GM19099 (cell line): ENCODE measurements around the gene SDC4.

Experiments
- POLR2A ChIP-seq: IDR thresholded peaks from 3 replicates; pipeline ENCODE4 v1.6.1; 2011; ENCODE audit warnings: low read depth; ENCODE audit not compliant: insufficient read length; ENCODE audit errors: extremely low read depth

The SDC4 gene

GRCh38 chr20:45323731-45324130, 24.5 kb downstream of the SDC4 start:
- no peak for TF ChIP-seq POLR2A

DNA sequence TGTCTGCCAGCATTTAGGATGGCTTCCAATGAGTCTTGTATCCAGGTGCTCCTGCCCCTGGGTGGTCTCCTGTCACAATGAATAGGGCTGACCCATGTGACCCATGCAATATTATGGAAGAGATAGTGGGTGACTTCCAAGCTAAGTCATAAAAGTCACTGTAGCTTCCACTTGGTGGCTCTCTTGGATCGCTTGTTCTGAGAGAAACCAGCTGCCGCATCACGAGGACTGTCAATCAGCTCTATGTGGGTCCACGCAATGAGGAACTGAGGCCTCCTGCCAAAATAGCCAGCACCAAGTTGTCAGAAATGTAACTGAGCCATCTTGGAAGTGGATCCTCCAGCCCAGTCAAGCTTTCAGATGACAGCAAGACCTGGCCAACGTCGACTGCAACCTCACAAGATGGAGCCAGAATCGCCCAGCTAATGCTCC, 25.3 kb downstream of the SDC4 start:
- TF ChIP-seq POLR2A, result no peak

GRCh38 chr20:45320948-45321595, 27.2 kb downstream of the SDC4 start:
- TF ChIP-seq POLR2A, result no peak

DNA sequence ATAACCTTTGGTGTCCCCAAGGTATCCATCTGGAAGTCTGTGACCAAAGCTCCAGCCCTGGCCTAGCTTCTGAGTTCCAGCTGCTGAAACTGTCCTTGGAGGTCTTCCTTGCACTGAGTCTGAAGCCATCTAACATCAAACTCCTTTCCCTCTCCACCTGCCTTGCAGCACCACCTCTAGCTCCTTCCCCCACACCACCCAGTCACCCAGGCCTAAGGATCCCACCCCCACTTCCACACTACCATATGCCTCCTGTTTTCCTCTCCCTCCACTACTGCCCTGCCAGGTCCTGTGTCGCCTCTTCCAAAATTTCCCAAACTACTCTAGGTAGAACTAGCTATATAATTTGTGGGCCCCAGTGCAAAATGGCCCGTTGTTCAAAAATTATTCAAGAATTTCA, 29.3 kb downstream of the SDC4 start:
- no peak for TF ChIP-seq POLR2A

- TF ChIP-seq POLR2A, result no peak
These were observed 29.8 kb downstream of the SDC4 start for GRCh38 chr20:45318386-45318939.

DNA sequence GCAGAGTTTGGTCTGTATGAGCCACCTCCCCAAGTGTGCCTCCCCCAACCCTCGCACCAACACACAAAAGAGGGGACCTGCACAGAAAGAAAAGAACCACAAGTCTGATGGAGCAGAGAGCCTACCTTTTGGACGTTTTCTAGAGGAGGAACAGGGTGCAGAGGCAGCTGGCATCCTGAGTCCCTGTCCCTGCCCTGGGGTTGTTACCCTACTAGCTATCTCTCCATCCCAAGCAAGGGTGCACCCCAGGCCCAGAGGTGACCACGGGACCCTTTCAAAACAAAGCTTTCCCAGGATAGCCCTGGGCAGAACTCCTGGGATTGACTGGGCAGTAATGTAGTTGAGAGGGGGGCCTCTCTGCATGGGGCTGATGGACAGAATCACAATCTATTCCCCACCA, 30.4 kb downstream of the SDC4 start:
- no peak for TF ChIP-seq POLR2A

DNA sequence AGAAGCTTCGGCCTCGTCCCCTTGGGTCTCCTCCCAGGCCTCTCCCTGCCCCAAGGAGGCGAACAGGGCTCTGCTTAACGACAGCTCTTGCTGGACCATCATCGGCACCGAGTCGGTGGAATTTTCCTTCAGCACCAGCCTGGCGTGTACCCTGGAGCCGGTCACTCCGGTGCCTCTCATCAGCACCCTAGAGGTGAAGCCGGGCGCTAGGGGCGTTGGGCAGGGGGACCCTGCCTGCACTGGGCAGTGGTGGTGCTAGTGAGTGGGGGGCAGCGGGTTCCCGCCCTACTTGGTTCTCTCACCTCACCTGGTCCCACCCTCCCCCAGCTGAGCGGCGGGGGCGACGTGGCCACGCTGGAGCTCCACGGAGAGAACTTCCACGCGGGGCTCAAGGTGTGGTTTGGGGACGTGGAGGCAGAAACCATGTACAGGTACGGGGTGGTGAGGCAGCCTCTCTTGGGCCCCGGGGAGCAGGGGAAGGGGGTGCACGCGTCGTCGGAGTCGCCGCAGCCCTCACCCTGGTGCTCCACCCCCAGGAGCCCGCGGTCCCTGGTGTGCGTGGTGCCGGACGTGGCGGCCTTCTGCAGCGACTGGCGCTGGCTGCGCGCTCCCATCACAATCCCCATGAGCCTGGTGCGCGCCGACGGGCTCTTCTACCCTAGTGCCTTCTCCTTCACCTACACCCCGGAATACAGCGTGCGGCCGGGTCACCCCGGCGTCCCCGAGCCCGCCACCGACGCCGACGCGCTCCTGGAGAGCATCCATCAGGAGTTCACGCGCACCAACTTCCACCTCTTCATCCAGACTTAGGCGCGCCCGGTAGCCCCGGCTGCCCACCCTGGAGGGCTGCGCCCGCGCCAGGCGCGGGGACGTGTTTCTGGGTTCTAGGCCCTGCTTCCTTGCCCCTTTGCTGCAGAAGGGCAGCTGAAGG, 31.8 kb downstream of the SDC4 start:
- no peak for TF ChIP-seq POLR2A

GRCh38 chr20:45315672-45316071, 32.6 kb downstream of the SDC4 start:
- no peak for TF ChIP-seq POLR2A

- TF ChIP-seq POLR2A, result no peak
These were observed 34.3 kb downstream of the SDC4 start for GRCh38 chr20:45313943-45314342.

- TF ChIP-seq POLR2A, result no peak
These were observed 35.0 kb downstream of the SDC4 start for GRCh38 chr20:45313065-45313695.

DNA sequence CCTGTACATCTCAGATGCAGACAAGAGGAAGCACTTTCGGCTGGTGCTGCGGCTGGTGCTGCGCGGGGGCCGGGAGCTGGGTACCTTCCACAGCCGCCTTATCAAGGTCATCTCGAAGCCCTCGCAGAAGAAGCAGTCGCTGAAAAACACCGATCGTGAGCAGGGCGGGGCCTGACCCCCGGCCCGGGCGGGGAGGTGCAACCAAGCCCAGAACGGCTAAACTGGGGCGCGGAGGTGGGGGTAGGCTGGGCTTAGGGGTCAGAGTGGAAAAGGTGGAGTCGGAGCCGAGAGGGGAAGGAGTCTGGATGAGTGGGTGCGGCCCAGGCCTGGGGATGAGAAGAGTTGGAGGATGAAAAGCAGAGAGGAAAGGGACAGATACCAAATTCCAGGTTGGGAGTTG, 36.0 kb downstream of the SDC4 start:
- no peak for TF ChIP-seq POLR2A

GRCh38 chr20:45311589-45312211, 36.5 kb downstream of the SDC4 start:
- no peak for TF ChIP-seq POLR2A

- TF ChIP-seq POLR2A, result no peak
These were observed 39.1 kb downstream of the SDC4 start for GRCh38 chr20:45309075-45309474.

- TF ChIP-seq POLR2A, result no peak
These were observed 40.0 kb downstream of the SDC4 start, which contains the start of gene MATN4 for GRCh38 chr20:45308117-45308778. Gene MATN4, minus strand, starts transcription at chr20:45308299. Its CDS starts 2,717 bp downstream, at chr20:45305582.
